KOPT-K1 (cell line): ENCODE measurements around the gene CMTM7.
A peak's percentile ranks its signal among the peaks of the same experiment; 100 is the strongest.

Experiments
- H3K27ac ChIP-seq: fragments of 200-600 bp; sonication (generic); 2 replicates; pipeline ENCODE4 v1.5.1; 2016; ENCODE audit warnings: antibody characterized with exemption, mild to moderate bottlenecking, low read depth, low read length; ENCODE audit not compliant: poor library complexity, severe bottlenecking
- H3K36me3 ChIP-seq: fragments of 200-600 bp; sonication (generic); 2 replicates; pipeline ENCODE4 v1.5.1; 2017; ENCODE audit warnings: antibody characterized with exemption, mild to moderate bottlenecking, low read length, moderate library complexity; ENCODE audit not compliant: insufficient read depth
- H3K9me3 ChIP-seq: fragments of 200-600 bp; sonication (generic); 2 replicates; pipeline ENCODE4 v1.5.1; 2017; ENCODE audit warnings: antibody characterized with exemption, low read length, mild to moderate bottlenecking; ENCODE audit not compliant: insufficient read depth, poor library complexity, severe bottlenecking

CMTM7 gene

GRCh38 chr3:32493437-32494414 is 102.1 kb downstream of the CMTM7 start:
- no peak overlapping the region for H3K27ac ChIP-seq
- H3K9me3 ChIP-seq, result no peaks in the 10 kb centered on the region
- peaks cover 34% of the 10 kb centered on the region for H3K36me3 ChIP-seq

GRCh38 chr3:32495085-32495484 is 103.4 kb downstream of the CMTM7 start:
- peaks cover 41% of the 10 kb centered on the region for H3K36me3 ChIP-seq
- no peaks in the 10 kb centered on the region for H3K9me3 ChIP-seq
- H3K27ac ChIP-seq, result no peak overlapping the region

- H3K9me3 ChIP-seq, result no peaks in the 10 kb centered on the region
- H3K27ac ChIP-seq, result no peak overlapping the region
- H3K36me3 ChIP-seq, result peaks cover 42% of the 10 kb centered on the region
Observed at GRCh38 chr3:32495609-32496008, 104.0 kb downstream of the CMTM7 start.

- no peaks in the 10 kb centered on the region for H3K9me3 ChIP-seq
- H3K36me3 ChIP-seq, result peaks cover 25% of the 10 kb centered on the region; the same call in 1 of the 2 replicates
- no peak overlapping the region for H3K27ac ChIP-seq
Observed at GRCh38 chr3:32498252-32498651, 106.6 kb downstream of the CMTM7 start.

- H3K9me3 ChIP-seq, result no peaks in the 10 kb centered on the region
- H3K36me3 ChIP-seq, result peaks cover 21% of the 10 kb centered on the region; the same call in 1 of the 2 replicates
- H3K27ac ChIP-seq, result no peak overlapping the region
Observed at GRCh38 chr3:32498992-32499391, 107.3 kb downstream of the CMTM7 start.

GRCh38 chr3:32499585-32499984 is 107.9 kb downstream of the CMTM7 start:
- Histone ChIP-seq H3K27ac (no peak overlapping the region), H3K9me3 (no peaks in the 10 kb centered on the region), H3K36me3 (peaks cover 21% of the 10 kb centered on the region; the same call in 1 of the 2 replicates)

GRCh38 chr3:32500231-32500630 is 108.6 kb downstream of the CMTM7 start:
- no peaks in the 10 kb centered on the region for H3K9me3 ChIP-seq
- no peak overlapping the region for H3K27ac ChIP-seq
- H3K36me3 ChIP-seq, result peaks cover 20% of the 10 kb centered on the region; the same call in 1 of the 2 replicates

- no peaks in the 10 kb centered on the region for H3K9me3 ChIP-seq
- peaks cover 12% of the 10 kb centered on the region; the same call in 1 of the 2 replicates for H3K36me3 ChIP-seq
- no peak overlapping the region for H3K27ac ChIP-seq
Observed at GRCh38 chr3:32500880-32501782, 109.5 kb downstream of the CMTM7 start.

- Histone ChIP-seq H3K9me3 (no peaks in the 10 kb centered on the region), H3K27ac (peak overlapping the region; percentile 75), H3K36me3 (peaks cover 12% of the 10 kb centered on the region; the same call in 1 of the 2 replicates)
Observed at GRCh38 chr3:32501783-32502117, 110.1 kb downstream of the CMTM7 start.

GRCh38 chr3:32502118-32502945 is 110.7 kb downstream of the CMTM7 start, which contains the start of gene CMTM6:
Gene CMTM6, minus strand, starts transcription at chr3:32502852. Its CDS starts 107 bp downstream, at chr3:32502745.
- Histone ChIP-seq H3K27ac (peak within 1 kb of the TSS; percentile 75), H3K9me3 (no peaks in the 10 kb centered on the region), H3K36me3 (peaks cover 12% of the 10 kb centered on the region; the same call in 1 of the 2 replicates)

GRCh38 chr3:32502946-32503286 is 111.3 kb downstream of the CMTM7 start:
- Histone ChIP-seq H3K36me3 (peaks cover 12% of the 10 kb centered on the region; the same call in 1 of the 2 replicates), H3K9me3 (no peaks in the 10 kb centered on the region), H3K27ac (peak overlapping the region; percentile 75)
